ENCODE measurements around the gene ASCL4. TPM values are rescaled to one million over a fixed set of nuclear protein-coding genes. Genes with fewer than 3 reads are reported as not detected.

ASCL4 gene
- total RNA-seq, 1 experiment from 2014 or later, result not detected

DNA sequence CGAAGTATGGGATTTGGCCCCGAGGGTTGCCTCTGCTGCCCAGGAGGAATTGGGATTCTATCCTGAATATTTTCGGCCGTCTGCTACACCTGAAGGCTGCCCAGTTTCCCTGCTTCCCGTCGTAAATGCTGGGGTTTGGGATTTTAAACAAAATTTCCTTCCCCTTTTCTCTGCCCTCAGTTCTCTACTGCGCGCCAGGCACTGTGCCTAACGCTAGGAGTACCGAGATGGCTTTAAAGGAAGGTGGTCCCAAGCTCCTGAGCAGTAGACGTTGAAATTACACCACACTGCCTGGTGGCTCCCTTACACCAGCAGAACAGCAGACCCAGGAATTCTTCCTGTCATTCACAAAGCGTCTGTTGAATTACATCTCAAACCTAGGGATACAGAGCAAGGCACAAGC, 13.0 kb upstream of the ASCL4 start:
- Histone ChIP-seq H2AK5ac (ENCODE audit: insufficient read length, low read length) (no peak overlapping the region), H3K9me3 (ENCODE audit: control insufficient read depth, low read depth, low read length) (no peaks in the 10 kb centered on the region), H3K23ac (ENCODE audit: insufficient read length, low read depth, low read length) (no peak overlapping the region), H3T11ph (ENCODE audit: low read length) (no peak overlapping the region), H3K27ac (ENCODE audit: insufficient read length, low read depth, low read length) (no peak overlapping the region), H2BK20ac (ENCODE audit: low read depth, low read length, poor library complexity, severe bottlenecking) (no peak overlapping the region), H3K18ac (ENCODE audit: insufficient read length, low read depth, low read length) (peak overlapping the region; percentile 2), H3K23me2 (ENCODE audit: insufficient read length, low read depth, low read length, poor library complexity, severe bottlenecking) (peaks cover 10% of the 10 kb centered on the region), H2AFZ (ENCODE audit: low read length) (peak overlapping the region; percentile 12), H4K8ac (replicated peaks; ENCODE audit: insufficient read length, low read depth, low read length) (no peak overlapping the region), H3K4me2 (ENCODE audit: insufficient read depth, insufficient read length, low read length) (peak overlapping the region; percentile 87), H2BK15ac (ENCODE audit: low read depth, low read length) (no peak overlapping the region), H2BK5ac (ENCODE audit: insufficient read length, low read length) (no peak overlapping the region), H4K91ac (ENCODE audit: insufficient read length, low read depth, low read length) (no peak overlapping the region), H3K79me1 (ENCODE audit: insufficient read depth, low read depth, low read length, poor library complexity, severe bottlenecking) (no peaks in the 10 kb centered on the region), H3K9ac (ENCODE audit: extremely low read depth, insufficient read length, low read length) (peak overlapping the region; percentile 6), H2BK120ac (ENCODE audit: low read depth, low read length, poor library complexity, severe bottlenecking) (no peak overlapping the region), H3K27me3 (ENCODE audit: insufficient read depth, low read length) (no peaks in the 10 kb centered on the region), H4K5ac (ENCODE audit: insufficient read length, low read depth, low read length) (no peak overlapping the region), H3K4me1 (ENCODE audit: insufficient read depth, low read length) (no peaks in the 10 kb centered on the region), H3K4ac (ENCODE audit: low read depth, low read length) (no peak overlapping the region), H4K20me1 (ENCODE audit: control insufficient read depth, insufficient read depth, insufficient read length) (no peaks in the 10 kb centered on the region), H3K14ac (ENCODE audit: insufficient read depth, low read length) (no peak overlapping the region), H3K56ac (ENCODE audit: insufficient read length, low read depth, low read length) (no peak overlapping the region), H2BK12ac (ENCODE audit: insufficient read length, low read depth, low read length) (no peak overlapping the region), H3K79me2 (ENCODE audit: insufficient read depth, low read length) (peaks cover 16% of the 10 kb centered on the region; the same call in 1 of the 2 replicates)
- no CpG with 5 or more reads among the region's 12 CpGs for WGBS (ENCODE audit: extremely low coverage, insufficient read length, low lambda C conversion rate)
- peak overlapping the region in 1 of 3 experiments; percentile 75; a peak in 1 of 7 replicates for H3K27ac Mint-ChIP-seq
- TF ChIP-seq, protein P1, sequence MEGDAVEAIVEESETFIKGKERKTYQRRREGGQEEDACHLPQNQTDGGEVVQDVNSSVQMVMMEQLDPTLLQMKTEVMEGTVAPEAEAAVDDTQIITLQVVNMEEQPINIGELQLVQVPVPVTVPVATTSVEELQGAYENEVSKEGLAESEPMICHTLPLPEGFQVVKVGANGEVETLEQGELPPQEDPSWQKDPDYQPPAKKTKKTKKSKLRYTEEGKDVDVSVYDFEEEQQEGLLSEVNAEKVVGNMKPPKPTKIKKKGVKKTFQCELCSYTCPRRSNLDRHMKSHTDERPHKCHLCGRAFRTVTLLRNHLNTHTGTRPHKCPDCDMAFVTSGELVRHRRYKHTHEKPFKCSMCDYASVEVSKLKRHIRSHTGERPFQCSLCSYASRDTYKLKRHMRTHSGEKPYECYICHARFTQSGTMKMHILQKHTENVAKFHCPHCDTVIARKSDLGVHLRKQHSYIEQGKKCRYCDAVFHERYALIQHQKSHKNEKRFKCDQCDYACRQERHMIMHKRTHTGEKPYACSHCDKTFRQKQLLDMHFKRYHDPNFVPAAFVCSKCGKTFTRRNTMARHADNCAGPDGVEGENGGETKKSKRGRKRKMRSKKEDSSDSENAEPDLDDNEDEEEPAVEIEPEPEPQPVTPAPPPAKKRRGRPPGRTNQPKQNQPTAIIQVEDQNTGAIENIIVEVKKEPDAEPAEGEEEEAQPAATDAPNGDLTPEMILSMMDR (conservative IDR thresholded peaks at IDR 0.05), result no peak
- peaks cover 7% of the 10 kb centered on the region for H3K27me3 Mint-ChIP-seq (ENCODE audit: low read depth)
- H3K4me1 Mint-ChIP-seq, result peaks cover 16 to 19% of the 10 kb centered on the region in 2 experiments
- no peaks in the 10 kb centered on the region for H3K9me3 Mint-ChIP-seq
- H3K36me3 Mint-ChIP-seq (ENCODE audit: insufficient read depth in 1 of 3, low read depth in 3 of 3), result peaks cover 3 to 8% (median 4%) of the 10 kb centered on the region in 3 experiments; a peak in 6 of 7 replicates
- peak; percentile 57 for DNase-seq
- H3K4me3 Mint-ChIP-seq, result peak overlapping the region; percentile 86 to 89

Data from H9 (cell line).